Mesodermal cell (in vitro differentiated cells): ENCODE results near the gene NKX1-1.
"Not testable (repeated sequence)": the region's sequence is repeated elsewhere in the genome, so short reads cannot be mapped to it uniquely, and the experiment has no call there.

ENCODE experiments used
- H3K27ac ChIP-seq: 2 replicates; pipeline ENCODE4 v1.7.0; 2013; ENCODE audit warnings: mild to moderate bottlenecking, low read depth, low read length, moderate library complexity; ENCODE audit not compliant: severe bottlenecking
- H3K36me3 ChIP-seq: 2 replicates; pipeline ENCODE4 v1.7.1; 2013; ENCODE audit warnings: mild to moderate bottlenecking, low read length, moderate library complexity; ENCODE audit not compliant: control insufficient read depth, insufficient read depth
- H3K4me1 ChIP-seq: one replicate; pipeline ENCODE4 v1.7.1; 2013; ENCODE audit warnings: mild to moderate bottlenecking, low read length; ENCODE audit not compliant: insufficient read depth, control insufficient read depth, poor library complexity, severe bottlenecking
- H3K4me3 ChIP-seq: 2 replicates; pipeline ENCODE4 v1.7.0; 2013; ENCODE audit warnings: low read length, control low read depth, mild to moderate bottlenecking; ENCODE audit not compliant: insufficient read depth, poor library complexity, severe bottlenecking; ENCODE audit errors: extremely low read depth
- H3K9me3 ChIP-seq: 2 replicates; pipeline ENCODE4 v1.7.1; 2013; ENCODE audit warnings: mild to moderate bottlenecking, low read length, moderate library complexity; ENCODE audit not compliant: control insufficient read depth
- WGBS, 2 experiments: methylation state at CpG; one replicate each; pipeline ENCODE4 v1.1.5; 2013; ENCODE audit warnings: missing lambda C conversion rate in 2 of 2; ENCODE audit not compliant: insufficient coverage in 2 of 2; 5-methylcytosine and 5-hydroxymethylcytosine counted together

The NKX1-1 gene

DNA sequence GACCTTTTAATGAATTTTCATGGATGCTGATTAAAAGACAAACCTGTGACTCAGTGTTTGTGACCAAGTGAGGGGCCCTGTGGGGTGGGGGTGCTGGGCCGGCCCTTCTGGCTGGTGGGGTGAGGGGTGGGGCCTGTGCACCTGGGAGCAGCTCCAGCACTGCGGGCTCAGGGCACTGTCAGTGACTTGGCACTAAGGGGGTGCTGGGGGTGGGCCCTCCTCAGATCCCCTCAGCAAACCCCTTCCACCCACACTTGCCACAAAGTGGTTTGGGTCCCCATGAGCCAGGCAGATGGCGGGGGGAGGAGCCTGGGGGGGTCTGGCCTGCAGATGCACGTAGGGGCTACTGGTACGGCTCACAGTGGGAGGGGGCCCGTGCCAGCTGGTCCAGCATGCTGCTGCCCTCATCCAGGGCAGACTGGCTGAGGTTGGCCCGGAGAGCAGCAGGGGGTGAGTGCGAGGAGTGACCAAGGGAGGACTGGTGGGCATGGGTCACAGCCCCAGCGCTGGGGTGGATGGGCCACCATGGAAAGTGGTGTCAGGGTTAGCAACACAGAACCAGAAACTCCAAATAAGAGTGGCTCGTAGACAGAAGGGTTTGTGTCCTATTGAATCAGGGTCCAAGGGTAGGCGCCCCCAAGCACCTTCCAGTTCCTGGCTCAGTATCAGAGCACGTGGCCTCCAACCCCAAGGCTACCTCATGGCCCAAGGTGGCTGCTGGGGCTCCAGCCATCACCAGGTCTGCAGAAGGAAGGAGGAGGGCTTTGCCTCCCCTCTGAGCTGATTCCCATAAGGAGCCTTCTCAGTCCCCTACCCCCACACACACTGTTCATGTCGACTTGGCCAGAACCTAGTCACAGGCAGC, 10.1 kb downstream of the NKX1-1 start:
- no peak overlapping the region for H3K27ac ChIP-seq
- 91 to 98% methylated on average over 9 to 10 of the region's 13 CpGs for WGBS, 2 experiments
- peaks cover 5% of the 10 kb centered on the region for H3K9me3 ChIP-seq
- H3K4me3 ChIP-seq = no peak overlapping the region
- H3K4me1 ChIP-seq = no peaks in the 10 kb centered on the region
- H3K36me3 ChIP-seq = peaks cover 7% of the 10 kb centered on the region

DNA sequence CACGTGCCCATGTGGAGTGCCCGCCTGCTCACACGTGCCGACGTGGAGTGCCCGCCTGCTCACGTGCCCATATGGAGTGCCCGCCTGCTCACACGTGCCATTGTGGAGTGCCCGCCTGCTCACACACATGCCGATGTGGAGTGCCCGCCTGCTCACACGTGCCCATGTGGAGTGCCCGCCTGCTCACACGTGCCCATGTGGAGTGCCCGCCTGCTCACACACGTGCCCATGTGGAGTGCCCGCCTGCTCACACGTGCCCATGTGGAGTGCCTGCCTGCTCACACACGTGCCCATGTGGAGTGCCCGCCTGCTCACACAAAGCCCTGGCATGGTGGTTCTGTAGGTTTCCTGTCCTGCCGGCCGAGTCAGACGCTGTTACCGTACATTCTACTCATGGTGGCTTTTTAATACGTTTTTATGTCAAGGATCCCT, 10.8 kb downstream of the NKX1-1 start:
- 92 to 96% methylated on average over 23 to 26 of the region's 26 CpGs for WGBS, 2 experiments
- not testable (repeated sequence) for H3K9me3 ChIP-seq, H3K27ac ChIP-seq, H3K4me3 ChIP-seq, H3K4me1 ChIP-seq, H3K36me3 ChIP-seq

DNA sequence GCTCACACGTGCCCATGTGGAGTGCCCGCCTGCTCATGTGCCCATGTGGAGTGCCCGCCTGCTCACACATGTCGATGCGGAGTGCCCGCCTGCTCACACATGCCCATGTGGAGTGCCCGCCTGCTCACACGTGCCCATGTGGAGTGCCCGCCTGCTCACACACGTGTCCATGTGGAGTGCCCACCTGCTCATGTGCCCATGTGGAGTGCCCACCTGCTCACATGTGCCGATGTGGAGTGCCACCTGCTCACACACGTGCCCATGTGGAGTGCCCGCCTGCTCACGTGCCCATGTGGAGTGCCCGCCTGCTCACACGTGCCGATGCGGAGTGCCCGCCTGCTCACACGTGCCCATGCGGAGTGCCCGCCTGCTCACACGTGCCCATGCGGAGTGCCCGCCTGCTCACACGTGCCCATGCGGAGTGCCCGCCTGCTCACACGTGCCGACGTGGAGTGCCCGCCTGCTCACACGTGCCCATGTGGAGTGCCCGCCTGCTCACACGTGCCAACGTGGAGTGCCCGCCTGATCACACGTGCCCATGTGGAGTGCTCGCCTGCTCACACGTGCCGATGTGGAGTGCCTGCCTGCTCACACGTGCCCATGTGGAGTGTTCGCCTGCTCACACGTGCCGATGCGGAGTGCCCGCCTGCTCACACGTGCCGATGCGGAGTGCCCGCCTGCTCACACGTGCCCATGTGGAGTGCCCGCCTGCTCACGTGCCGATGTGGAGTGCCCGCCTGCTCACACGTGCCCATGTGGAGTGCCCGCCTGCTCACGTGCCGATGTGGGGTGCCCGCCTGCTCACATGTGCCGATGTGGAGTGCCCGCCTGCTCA, 11.5 kb downstream of the NKX1-1 start:
- H3K4me3 ChIP-seq, H3K9me3 ChIP-seq, H3K27ac ChIP-seq, H3K4me1 ChIP-seq: not testable (repeated sequence)
- 95 to 96% methylated on average over 40 to 49 of the region's 63 CpGs for WGBS, 2 experiments
- H3K36me3 ChIP-seq = peaks cover 12% of the 10 kb centered on the region

DNA sequence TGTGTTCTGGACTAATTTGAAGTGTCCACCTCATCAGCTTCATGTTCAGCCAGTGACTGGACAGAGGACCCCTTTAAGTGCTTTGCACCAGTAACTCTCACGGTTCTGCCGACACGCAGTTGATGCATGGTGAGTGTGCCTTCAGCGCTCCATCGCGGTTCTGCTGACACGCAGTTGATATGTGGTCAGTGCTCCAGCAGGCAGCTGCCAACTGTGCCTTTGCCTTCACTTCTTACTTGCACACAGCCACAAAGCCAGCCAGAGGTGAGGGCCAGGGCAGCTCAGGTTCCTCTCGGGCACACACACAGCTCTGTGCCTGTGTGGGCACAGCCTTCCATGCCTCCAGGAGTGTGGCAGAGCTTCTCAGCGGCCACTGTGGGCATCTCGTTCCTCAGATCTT, 12.4 kb downstream of the NKX1-1 start:
- H3K36me3 ChIP-seq = peaks cover 12% of the 10 kb centered on the region
- WGBS, 2 experiments = 88 to 96% methylated on average over 8 of the region's 10 CpGs
- no peak overlapping the region for H3K27ac ChIP-seq
- H3K9me3 ChIP-seq = peaks cover 5% of the 10 kb centered on the region
- no peak overlapping the region for H3K4me3 ChIP-seq
- no peaks in the 10 kb centered on the region for H3K4me1 ChIP-seq

DNA sequence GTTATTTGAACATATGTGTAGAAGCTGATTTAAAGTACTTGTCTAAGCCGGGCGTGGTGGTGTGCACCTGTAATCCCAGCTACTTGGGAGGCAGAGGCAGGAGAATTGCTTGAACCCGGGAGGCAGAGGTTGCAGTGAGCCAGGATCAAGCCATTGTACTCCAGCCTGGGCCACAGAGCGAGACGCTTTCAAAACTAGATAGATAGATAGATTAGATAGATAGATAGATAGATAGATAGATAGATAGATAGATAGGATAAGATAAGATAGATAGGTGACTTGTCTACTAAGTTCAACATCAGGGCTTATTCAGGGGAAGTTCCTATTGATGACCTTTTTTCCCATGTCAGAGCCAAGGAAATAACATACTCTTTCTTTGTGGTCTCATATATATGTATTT, 12.9 kb downstream of the NKX1-1 start:
- H3K4me1 ChIP-seq, H3K4me3 ChIP-seq, H3K27ac ChIP-seq: not testable (repeated sequence)
- 93 to 96% methylated on average over 5 of the region's 5 CpGs for WGBS, 2 experiments
- Histone ChIP-seq H3K9me3 (peaks cover 10% of the 10 kb centered on the region), H3K36me3 (peaks cover 12% of the 10 kb centered on the region)

DNA sequence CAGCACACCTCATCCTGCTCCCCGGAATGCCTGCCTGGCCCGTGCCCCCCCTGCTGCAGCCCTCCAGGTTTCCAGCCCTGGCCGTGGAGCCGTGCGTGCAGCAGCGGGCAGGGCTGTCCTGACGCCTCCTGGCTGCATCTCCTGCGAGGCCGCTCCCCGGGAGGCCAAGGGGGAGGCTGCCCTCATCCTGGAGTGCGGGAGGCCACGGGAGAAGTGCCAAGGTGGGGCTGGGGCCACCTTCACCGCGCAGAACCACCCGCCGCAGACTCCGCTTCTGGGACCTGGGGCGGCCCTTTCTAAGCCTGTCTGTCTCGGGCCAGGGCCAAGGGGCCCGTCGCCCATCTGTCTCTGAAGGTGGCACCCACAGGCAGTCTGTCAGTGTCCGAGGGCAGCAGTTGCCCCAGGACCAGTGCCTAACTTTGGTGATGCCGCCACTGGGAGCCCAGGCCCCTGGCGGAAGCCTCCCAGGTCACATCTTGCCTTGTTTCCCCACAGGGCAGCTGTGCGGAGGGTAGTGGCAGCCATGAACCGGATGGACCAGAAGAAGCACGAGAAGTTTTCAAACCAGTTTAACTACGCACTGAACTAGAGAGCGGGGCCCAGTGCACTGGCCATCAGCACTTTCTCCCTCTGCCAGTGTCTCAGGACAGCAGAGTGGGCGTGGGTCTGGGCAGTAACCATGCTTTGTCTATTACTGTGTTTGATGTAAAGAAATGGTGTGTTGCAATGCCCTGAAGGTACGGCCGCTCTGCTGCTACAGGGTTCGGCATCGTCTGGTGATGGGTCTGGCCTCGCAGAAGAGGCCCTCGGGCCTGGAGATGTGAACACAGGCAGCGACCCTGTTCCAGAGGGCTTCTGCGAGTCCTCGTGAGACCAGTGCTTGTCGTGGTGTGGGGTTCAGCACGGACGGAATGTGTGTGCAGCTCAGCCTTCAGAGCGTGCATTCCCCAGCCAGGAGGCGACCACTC, 20.6 kb downstream of the NKX1-1 start:
- Histone ChIP-seq H3K4me3 (no peak overlapping the region), H3K27ac (no peak overlapping the region), H3K9me3 (peaks cover 7% of the 10 kb centered on the region), H3K36me3 (peaks cover 18% of the 10 kb centered on the region), H3K4me1 (no peaks in the 10 kb centered on the region)
- WGBS, 2 experiments = 94 to 95% methylated on average over 38 to 44 of the region's 44 CpGs

DNA sequence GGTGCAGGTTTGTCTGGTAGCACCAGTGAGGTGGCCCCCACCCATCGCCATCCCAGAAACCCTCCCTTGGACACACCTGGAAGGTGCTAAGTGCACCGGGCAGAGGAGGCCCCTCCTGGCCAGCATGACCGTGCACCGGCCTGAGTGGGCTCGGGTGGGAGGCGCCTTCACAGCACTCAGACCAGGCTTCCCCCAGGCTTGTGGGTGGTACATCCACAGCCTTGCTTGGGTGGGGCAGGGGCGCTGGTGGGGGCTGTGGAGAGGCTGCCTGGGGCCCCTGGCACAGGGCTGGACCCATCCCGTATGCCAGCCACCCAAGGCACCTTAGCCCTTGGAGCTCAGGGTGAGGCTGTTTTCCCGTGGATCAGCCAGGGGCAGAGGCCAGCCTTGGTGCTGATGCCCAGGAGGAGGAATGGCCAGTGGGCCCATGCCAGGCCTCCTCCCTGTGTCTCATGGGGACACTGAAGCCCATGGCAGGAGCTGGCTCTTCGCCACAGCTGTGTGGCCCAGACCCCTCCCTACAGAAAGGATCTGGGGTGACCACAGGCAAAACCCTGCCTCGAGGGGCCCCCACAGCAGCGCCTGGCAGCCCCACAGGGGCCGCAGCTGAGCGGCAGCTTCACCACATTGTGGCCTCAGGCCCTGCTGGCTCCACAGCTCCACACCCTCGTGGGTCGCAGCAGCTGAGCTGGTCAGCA, 21.4 kb downstream of the NKX1-1 start:
- H3K36me3 ChIP-seq = peaks cover 13% of the 10 kb centered on the region
- 86 to 94% methylated on average over 11 to 16 of the region's 16 CpGs for WGBS, 2 experiments

DNA sequence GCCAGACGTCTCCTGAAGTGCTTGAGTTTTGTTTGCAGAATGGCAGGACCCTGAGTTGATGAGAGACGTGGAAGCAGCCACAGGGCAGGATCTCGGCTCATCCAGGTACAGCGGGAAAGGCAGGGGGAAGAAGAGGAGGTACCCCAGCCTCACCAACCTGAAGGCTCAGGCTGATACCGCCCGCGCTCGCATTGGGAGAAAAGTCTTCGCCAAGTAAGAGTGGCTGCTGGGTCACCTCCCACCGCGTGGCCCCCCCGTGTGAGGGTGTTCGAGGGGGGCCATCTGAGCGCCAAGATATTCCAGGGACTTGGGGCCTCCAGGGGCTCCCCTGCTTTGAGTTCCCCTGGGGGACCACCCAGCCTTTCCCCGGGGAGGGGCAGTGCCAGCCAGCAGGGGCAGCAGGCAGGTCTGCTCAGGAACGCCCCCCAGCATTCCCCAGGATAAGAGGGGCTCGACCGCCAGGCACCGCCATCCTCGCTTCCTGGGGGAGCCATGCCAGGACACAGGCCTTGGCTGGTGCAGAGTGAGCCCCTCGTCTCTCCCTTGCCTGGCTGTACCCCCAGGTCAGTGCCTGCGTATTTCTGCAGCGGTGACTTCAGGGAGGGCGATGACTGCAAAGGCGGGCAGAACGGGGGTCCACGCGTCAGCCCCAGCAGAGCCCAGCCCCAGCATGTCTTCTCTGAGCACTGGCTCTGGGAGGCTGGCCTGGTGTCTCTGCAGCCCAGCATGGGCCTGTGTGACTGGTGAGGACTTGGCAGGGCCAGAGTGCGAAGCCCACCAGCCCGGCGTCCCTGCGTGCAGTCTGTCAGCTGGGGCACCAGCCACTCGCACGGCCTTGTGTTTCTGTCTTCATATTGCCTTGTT, 22.3 kb downstream of the NKX1-1 start:
- H3K4me1 ChIP-seq = no peaks in the 10 kb centered on the region
- H3K4me3 ChIP-seq = no peak overlapping the region
- H3K9me3 ChIP-seq = peaks cover 7% of the 10 kb centered on the region
- WGBS, 2 experiments = 94 to 95% methylated on average over 31 to 34 of the region's 34 CpGs
- H3K36me3 ChIP-seq = peaks cover 13% of the 10 kb centered on the region
- no peak overlapping the region for H3K27ac ChIP-seq

More for the DNA sequence above, 21.4 kb downstream of the NKX1-1 start:
- Histone ChIP-seq H3K4me3 (no peak overlapping the region), H3K4me1 (no peaks in the 10 kb centered on the region), H3K27ac (no peak overlapping the region), H3K9me3 (peaks cover 7% of the 10 kb centered on the region)
